DMS153 treated with DMSO at 0.1 percent for 48 hours (cell line): ENCODE data around the gene KCTD17.

Experiments used
- DNase-seq: peaks from one replicate; lab custom pipeline; 2025; ENCODE audit not compliant: unreplicated experiment; lab: John Stamatoyannopoulos, UW

KCTD17 gene

GRCh38 chr22:37100589-37101127 is 49.1 kb downstream of the KCTD17 start:
- no peak for DNase-seq

GRCh38 chr22:37101311-37102066 is 49.9 kb downstream of the KCTD17 start:
- no peak for DNase-seq

- DNase-seq, result no peak
These were observed 51.6 kb downstream of the KCTD17 start for GRCh38 chr22:37103151-37103550.

GRCh38 chr22:37103656-37104452 is 52.3 kb downstream of the KCTD17 start:
- no peak for DNase-seq

- DNase-seq, result no peak
These were observed 53.6 kb downstream of the KCTD17 start for GRCh38 chr22:37105154-37105553.

- DNase-seq, result no peak
These were observed 54.4 kb downstream of the KCTD17 start for GRCh38 chr22:37105990-37106389.

GRCh38 chr22:37107816-37108621 is 56.5 kb downstream of the KCTD17 start:
- DNase-seq, result no peak

- peak; percentile 23 for DNase-seq
These were observed 57.8 kb downstream of the KCTD17 start, which contains the start of gene TMPRSS6 for GRCh38 chr22:37109242-37109917. TSS of gene TMPRSS6 (minus strand) at chr22:37109713. CDS start at chr22:37103417, 6,296 bp downstream.

- no peak for DNase-seq
These were observed 59.7 kb downstream of the KCTD17 start for GRCh38 chr22:37111156-37111717.

- no peak for DNase-seq
These were observed 60.7 kb downstream of the KCTD17 start for GRCh38 chr22:37112084-37112728.
